PC-3 (cell line): ENCODE data around the gene ANKS6.

Source experiments
- CTCF ChIP-seq: fragments of 300-600 bp; sonication (generic); conservative IDR thresholded peaks from 2 replicates; pipeline ENCODE4 v1.5.1; 2017; ENCODE audit warnings: antibody characterized with exemption, low read depth, mild to moderate bottlenecking, low read length
- EZH2 ChIP-seq: fragments of 300-600 bp; sonication (generic); IDR thresholded peaks from one replicate; pipeline ENCODE4 v1.6.1; 2017; ENCODE audit warnings: antibody characterized with exemption, mild to moderate bottlenecking, low read length; ENCODE audit not compliant: unreplicated experiment
- EZH2phosphoT487 ChIP-seq: fragments of 300-600 bp; sonication (generic); IDR thresholded peaks from 2 replicates; pipeline ENCODE4 v1.6.1; 2018; ENCODE audit warnings: mild to moderate bottlenecking, antibody characterized with exemption, low read length, borderline replicate concordance

- TF ChIP-seq CTCF (no peak), EZH2phosphoT487 (no peak), EZH2 (no peak)
These were observed 36.4 kb upstream of the ANKS6 start for GRCh38 chr9:98832768-98833089.
